GM20431 (cell line): ENCODE data around the gene ZNF521.

Source experiments
- in situ Hi-C: fragments of 300-500 bp; cut with MseI, MboI; formaldehyde crosslinking; loops from one replicate; pipeline ENCODE4 v1.15.0; 2020; ENCODE audit warnings: low sequenced_read_pairs; ENCODE audit not compliant: unreplicated experiment

ZNF521 gene

DNA sequence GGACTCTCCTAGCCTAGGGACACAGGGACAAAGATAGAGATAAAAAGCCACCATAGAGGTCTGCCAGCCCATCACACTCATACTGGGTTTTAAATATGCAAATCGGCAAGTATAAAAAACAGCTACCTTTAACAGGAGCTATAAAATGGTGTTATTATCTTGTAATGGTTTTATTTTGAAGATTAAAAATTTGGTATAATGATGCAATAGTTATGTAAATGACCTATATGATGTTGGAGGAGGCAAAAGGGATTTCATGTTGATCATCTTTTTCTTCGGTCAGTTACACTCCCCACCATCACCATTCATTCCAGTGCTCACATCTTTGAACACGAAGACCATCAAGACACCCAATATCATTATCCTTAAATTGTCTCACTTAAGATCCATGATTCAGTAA lies 11.2 kb downstream of the ZNF521 start:
- in situ Hi-C loops = no loop called here

DNA sequence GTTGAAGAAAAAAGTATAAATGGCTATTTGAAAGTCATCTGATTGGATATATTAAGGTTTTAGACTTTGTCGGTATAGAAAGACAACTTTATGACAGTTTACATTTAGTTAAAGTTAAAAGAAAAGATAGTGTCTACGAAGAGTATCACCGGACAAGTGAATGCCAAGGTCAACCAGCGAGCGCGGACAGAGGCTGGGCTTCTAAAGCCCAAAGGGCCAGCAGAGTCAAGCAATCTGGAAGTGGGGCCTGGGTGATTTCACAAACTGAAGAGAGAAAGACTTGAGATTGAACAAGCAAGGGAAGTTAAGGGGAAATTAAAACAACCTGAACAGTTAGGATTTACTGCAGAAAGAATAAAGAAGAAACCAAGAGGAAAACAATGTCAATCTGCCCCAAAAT lies 16.3 kb downstream of the ZNF521 start:
- in situ Hi-C loops = no loop called here

DNA sequence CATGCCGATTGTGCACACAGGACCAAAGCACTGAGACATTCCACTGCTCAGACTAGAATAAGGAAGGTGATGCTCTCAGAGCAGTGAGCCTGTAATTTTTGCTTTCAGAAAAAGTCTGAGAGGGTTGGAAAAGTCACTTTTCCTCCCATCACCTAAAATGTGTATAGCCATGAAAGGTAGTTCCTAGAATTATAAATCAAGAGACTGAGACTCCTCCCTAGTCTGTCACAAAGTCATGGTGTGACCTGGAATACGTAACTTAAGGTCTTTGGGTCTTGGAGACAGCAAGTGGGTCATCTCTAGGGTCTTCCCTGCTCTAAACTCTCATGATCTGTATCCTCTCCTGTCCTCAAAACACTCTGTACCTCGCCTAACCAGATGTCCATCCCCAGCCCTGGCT lies 16.9 kb downstream of the ZNF521 start:
- in situ Hi-C loops = no loop called here

DNA sequence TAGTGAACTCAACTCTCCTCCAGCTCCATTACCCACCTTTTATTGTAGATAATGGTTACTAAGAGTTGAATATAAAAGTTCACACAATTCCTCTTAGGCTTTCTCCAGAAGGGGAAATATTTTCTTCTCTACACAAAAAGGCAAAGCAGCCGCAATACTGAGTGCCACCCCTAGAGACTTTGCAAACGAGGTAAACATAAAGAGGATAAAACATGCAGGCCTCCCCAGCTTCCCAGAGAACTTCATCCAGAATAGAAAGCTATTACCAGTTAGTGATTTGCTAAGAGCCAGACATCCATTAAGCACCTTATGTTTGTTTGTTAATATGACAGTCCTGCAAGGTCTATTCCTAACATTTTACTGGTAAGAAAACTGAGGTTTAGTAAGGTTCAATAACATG lies 17.4 kb downstream of the ZNF521 start:
- in situ Hi-C loops = no loop called here

DNA sequence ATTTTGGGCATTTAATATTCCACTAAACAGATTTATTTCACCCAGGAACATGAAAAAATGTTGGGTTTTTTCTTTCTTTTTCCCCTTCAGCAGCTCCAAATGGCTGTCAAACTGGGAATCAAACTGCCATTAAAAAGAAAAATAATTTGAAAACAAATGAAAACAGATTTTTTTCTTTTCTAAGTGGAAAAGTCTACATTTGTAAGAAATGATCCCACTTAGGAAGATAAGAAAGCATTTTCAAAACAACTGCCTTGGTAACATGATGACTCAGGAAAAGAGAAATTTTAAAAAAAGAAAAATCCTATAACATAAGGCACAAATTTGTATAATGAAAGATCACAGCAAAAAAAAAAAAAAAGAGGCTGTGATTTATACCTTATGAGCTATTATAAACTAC lies 20.0 kb downstream of the ZNF521 start:
- in situ Hi-C loops = no loop called here

DNA sequence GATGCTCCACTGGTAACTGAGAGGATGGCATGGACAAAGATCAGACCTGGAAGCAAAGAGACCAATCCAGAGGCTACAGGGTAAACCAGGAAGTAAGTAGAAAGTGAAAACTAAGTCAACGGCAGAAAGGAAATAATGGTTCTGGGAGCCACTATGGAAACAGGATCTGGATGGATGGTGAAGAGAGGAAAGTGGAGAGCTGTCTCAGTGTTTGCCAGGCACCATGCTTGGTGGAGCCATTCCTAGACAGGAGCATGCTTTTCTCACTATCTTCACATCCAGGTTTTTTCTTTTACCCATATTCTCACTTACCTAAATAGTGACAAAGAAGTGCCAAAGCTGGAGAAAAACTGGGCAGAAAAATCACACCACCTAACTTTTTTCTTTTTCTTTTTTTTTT lies 22.2 kb downstream of the ZNF521 start:
- in situ Hi-C loops = no loop called here

DNA sequence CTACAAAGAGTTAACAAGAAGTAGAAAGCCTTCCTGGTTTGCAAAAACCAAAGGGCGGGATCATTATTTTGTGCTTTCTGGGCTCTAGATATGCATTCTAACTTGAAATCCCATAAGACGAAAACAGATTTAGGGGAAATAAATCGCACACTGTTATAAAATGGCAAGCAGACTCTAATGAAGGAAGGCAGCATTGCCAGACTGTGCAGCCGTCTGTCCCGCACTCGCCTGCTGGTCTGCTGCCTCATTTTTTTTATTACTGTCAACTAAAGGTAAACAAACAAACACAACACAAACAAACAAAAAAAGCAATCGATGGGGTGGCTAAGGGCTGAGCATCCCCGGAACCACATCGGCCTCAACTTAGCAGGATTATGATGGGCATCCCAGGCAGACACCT lies 24.4 kb downstream of the ZNF521 start:
- in situ Hi-C loops = no loop called here

DNA sequence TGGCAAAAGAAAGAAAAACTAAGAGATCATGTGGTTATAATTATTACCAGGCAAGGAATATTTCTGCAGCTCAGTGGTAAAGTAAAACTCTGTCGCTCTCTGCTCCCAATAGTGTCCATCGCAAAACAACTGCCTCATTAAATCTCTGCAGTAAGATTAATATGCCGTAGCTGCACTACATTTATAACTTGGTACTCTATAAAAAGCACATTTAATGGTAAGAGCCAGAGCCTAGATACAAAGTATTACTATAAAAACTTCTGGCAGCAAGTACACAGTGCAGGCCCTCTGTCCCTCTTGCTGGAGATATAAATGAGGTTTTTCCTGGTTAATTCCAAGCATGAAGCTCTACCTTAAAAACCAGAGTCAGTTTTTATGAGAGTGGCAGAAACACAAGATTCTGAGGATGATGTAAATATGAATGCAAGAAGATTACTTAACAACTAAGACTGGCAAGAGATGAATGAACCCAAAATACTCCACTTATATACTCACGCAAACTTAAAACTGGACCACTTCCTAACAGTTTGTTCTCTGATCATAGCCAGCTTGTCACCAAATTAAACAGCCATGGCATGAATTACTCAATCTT lies 25.5 kb downstream of the ZNF521 start:
- in situ Hi-C loops = no loop called here

DNA sequence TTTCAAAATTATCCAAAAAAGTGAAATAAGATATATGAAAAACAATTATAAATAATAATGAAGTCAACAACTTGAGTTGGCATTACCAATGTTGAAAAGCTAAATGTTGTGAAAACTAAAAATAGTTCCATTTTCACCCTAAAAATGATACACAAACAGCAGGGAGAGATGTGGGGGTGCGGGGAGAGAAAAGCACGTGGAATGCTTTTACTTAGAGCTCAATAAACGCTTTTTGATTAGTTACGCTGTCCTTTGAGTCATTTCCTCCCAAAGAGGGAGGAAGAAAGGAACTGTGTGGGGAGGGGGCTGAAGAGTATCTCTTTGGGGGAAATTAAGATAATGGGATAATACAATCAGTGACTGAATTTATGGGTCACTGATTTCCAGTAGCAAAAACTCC lies 29.2 kb downstream of the ZNF521 start:
- in situ Hi-C loops = no loop called here

DNA sequence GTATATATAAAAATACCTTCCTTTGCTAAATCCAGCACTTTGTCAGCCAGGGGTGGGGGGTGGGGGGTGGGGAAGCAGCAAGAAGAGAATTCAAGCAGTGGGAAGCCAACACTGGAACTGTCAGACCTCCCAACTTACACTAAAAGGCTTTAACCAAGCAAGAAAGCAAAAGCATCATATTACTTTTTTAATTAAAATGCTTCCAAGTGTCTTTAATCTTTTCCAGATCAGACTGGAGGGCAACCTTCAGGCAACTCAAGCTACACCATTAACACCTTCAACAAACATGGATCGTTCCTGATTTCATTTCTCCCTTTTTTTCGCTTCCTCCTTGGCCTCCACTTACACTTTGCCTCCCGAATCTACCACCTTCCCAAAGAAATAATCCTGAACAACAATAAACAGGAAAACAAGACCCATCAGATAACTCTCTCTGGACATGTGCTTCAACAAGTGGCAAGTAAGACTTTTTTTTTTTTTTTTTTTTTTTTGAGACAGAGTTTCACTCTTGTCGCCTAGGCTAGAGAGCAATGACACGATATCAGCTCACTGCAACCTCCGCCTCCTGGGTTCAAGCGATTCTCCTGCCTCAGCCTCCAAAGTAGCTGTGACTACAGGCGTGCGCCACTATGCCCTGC lies 35.5 kb downstream of the ZNF521 start:
- in situ Hi-C loops = no loop called here

DNA sequence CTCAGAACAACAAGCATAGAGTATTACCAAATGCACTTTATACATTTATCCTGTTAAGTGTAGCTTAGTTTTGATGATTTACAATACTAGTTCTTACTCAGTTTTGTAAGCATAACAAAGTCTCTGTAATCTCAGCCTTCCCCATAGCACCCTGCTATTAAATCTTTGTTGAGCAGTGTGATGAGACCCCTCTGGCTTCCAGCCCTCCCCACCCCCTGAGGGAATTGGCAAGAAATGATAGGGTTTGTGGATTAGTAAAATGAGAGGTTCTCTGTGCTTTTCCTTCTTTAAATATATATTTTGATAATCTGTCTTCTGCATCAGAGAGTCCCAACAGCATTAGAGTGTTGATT lies 37.2 kb downstream of the ZNF521 start:
- in situ Hi-C loops = no loop called here

DNA sequence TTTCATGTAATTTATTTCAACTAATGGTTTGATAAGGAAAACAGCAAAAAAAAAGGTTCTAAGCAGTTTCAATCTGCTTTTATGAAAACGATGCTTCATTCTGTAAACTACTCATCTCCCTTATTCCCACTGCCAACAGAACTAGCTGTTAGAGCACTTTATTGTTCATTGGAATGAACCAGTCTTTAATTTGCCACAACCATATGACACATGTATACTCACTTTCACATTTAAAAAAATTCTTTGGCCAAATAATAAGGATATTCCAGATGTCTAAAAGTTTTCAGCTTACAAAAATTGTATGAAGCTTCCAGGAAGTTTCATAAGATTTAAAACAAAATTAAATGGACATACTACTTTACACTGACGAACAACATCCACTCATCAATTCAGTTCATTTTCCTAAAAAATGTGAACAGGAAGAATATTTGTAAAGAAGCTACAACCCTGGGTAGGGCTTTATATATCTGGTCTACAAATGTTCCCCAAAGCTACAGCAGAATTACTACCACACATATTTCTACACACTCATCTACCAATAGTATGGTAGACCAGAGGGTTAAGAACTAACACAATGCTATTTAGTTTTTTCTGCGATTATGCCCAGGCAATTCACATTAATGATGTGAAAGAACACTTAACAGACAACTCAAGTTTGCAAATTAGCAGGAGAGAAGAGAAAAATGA lies 37.7 kb downstream of the ZNF521 start:
- in situ Hi-C loops = no loop called here

DNA sequence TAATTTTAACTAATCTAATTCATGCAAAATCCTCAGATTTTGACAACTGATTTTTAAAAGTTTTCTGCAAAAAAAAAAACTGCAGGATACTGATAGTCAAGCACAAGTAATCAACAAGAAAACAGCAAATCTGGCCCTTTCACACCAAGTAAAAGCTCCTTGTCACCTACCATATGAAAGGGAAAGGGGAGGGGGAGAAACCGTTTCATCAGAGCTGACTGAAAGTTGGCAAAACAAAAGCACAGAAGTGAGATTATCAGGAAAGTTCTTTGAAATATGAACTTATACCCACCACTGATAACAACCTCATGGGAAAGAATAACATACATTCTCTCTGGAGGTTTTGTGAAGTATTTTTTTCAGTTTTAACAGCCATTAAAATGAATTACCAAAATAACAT lies 38.7 kb downstream of the ZNF521 start:
- in situ Hi-C loops = no loop called here

DNA sequence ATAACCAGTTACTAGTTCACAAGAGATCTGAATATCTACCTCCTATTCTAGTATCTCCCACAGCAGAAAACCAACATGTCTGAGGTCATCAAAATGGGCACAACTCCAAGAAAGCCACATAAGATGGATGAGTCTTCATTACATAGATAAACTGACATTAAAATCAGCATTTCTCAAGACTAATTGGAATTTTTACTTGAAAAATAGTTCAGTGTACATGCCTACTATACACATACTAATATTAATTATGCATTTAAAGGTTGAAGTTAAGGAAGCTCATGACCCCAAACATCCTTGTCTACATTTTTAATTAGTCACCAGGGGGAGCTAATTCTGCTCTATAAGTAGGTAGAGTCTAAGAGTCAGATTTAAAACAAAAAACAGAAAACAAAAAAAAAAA lies 41.9 kb downstream of the ZNF521 start:
- in situ Hi-C loops = no loop called here

DNA sequence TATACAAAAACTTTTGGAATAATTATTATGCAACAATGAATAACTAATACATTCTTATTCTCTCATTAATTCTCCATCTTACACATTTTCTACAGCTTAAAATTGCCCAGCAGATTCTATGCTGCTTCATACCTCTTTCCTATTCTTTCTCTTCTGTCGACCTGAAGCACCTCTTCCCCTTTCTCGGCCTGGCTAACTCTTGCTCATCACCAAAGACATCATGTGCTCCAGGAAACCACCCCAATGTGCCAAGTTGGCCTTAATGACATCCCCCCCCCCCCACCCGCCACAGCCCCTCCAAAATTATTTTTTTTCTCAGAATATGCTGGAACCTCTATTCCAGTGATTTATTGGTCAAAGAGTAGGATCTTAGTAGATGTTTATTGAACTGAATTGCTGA lies 43.6 kb downstream of the ZNF521 start:
- in situ Hi-C loops = no loop called here

DNA sequence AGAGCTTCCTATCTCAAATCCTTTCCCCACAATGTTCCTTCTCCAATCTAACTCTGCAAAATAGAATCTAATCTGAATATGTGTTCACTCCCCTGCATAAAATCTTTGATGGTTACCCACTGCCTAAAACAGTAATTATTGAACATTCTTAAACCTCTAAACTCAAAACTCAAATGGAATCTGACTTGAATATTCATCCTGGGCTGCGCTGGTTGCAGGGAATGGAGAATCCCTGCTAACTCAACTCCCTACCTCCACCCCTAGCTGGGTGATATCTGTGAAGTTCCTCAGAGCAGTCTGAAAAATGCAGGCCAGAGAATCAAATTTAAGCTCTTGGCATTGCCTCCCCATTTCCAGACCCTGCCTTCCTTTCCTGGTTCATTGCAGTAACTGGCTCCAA lies 44.8 kb downstream of the ZNF521 start:
- in situ Hi-C loops = no loop called here

DNA sequence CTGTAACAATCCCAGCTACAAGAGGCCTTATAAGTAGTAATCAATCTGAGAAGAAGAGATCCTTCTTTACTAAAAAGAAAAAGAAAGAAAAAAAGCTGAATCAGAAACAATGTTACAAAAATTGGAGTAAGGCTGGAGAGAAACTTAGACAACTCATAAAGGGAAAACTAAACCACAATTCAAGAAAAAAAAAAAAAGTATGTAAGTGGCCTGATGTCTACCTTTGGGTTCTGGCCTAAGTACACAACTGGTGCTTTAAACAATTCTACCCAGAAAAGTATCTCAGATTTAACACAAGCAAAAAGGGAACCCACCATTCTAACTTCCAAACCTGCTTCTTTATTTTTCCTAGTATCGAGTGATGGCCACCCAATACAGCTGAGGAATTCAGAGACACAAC lies 45.3 kb downstream of the ZNF521 start:
- in situ Hi-C loops = no loop called here

DNA sequence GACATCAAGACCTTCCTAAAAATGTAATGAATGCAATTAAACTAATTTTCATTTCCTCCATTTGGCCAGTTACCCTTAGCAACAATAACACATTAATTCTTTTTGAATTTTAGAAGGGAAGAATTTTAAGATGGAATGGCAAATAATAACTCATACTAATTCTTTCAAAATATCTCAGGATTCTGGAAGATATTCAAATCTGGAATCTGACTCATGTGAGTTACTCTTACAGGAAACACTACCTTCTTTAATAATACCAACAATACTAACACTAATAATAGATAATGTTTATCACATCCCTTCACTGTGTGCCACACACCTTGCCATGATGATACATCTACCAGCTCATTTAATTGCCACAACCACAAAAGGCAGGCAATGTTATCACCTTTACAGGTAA lies 46.4 kb downstream of the ZNF521 start:
- in situ Hi-C loops = no loop called here

DNA sequence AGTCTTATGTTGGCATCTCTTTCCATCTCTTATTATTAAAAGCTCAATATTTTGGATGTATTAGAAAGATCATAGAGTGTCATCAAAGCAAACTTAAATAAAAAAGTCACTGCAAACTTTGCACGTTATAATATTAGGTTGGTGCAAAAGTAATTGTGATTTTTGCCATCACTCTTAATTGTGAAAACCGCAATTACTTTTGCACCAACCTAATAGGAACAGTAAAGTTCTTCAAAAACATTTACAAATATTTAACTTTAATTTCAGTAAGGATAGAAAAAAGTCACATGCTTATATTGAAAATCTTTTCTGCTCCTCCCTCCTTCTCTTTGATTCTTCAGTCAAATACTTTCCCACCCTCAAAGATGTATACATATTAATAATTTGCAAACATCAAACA lies 51.5 kb downstream of the ZNF521 start:
- in situ Hi-C loops = no loop called here

DNA sequence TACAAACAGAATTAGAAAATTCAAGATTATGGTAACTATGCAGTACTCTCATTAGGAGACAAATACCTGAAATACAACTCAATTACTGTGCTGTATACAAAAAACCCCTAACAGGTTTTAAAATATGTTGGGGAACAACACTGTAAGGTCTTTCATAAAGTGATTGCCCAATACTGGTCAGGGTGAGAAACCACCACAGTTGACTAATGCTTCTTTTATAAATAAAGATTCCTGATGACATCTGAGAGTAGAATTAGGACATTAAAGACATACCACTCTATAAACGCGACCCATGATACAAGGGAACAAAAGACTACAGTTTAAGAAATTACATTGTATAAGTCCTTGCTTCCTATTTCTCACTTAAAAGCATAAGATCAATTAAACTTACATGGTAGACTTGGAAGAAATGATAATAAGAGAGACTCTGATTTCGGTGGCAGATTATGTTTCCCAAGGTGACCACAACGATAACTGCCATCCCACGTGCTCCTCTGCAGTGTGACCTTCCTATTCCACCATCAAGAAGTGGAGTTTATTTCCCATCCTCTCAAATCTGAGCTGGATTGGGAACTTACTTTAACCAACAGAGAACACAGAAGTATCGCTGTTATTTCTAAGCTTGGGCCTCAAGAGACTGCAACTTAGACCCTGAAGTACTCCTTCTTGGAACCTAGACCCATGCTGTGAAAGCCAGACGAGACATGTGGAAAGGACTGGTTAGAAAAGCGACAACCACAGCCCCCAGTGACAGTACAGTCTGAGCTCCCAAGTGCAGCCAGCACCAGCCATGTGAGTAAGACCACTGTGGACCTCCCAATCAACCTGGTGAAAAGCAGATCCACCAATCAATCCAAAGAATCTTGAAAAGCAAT lies 52.3 kb downstream of the ZNF521 start:
- in situ Hi-C loops = no loop called here

DNA sequence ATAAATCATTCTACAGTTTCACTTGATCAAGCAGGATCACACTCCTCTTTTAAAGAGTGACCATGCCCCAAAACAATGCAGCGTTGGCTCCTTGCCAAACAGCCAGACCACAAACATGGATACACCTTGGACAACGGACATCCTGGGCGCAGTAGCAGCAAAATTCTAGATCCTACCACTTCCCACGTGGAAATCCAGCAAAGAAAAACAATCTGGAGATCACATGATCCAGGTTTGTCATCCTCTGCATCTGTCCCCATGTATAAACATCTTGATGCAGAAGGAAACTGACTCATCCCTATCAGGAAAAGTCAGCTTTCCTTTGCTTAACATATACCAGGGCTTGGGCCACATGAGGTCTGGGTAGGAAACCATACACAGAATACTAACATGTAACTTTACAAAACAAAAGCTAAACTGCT lies 53.1 kb downstream of the ZNF521 start:
- in situ Hi-C loops = no loop called here
